ENCODE data around the gene GSTM4. TPM values are rescaled to one million over a fixed set of nuclear protein-coding genes. Genes with fewer than 3 reads are reported as not detected.
"Not testable (repeated sequence)": the region's sequence is repeated elsewhere in the genome, so short reads cannot be mapped to it uniquely, and the experiment has no call there.

The GSTM4 gene
- total RNA-seq, 1 experiment from 2014 or later, result 41.8 TPM

DNA sequence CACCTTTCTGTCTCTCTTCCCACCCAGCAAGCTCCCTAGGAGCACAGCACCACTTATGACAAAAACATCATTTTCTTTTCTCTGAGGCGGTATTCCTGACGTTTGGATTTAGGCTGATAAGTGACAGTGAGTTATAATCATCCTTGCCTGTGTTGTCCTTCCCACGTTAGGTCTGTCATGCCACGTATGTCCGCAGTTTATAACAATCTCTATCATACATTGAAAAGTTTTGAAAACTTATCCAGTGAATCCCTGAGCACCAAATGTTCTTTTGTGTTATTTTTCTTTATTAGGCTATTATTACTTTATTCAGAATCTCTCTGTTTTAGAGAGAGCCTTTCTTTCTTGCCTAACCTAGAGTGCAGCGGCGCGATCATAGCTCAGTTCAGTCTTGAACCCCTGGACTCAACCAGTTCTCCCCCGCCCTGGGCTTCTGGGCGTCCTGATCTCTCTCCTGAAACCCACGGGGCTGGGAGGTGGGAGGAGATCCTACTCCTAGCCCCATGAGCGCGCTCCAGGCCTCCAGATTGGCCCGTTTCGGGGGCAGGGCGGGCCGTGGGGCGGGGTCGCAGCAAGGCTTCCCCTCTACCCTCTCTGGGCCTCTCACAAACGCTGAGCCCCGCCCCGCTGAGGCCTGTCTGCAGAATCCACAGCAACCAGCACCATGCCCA, 11.7 kb downstream of the GSTM4 start, which contains the start of gene GSTM2:
GSTM2 (plus strand) TSS at position 606 of the 671 bp plus-strand sequence; CDS start at position 665, 59 bp downstream.
- peak; percentile 69 for DNase-seq (ENCODE audit: low spot score)

DNA sequence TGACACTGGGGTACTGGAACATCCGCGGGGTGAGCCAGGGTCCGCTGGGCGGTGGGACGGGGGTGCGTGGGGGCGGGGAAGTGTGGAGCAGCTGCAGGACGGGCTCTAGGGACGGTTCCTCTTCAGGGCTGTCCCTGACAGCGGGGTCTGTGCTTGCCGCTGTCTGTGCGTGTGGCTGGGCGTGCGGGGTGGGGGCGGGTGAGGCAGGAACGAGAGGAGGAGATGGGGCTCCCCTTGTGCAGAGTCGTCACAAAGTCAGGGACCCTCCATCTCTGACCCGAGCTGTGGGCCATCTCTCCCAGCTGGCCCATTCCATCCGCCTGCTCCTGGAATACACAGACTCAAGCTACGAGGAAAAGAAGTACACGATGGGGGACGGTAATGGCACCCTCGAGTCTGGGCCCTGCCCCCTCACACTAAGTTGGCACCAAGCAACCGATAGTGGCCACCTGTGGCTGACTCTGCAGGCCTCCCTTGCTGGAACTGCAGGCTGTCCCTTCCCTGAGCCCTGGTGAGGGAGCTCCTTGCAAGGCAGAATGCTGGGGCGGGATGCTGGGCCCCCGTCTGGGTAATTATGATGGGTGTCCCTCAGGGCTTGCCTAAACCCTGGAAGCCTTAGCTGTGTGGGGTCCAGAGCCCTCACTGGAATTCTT, 12.3 kb downstream of the GSTM4 start:
- no peak for DNase-seq (ENCODE audit: low spot score)

DNA sequence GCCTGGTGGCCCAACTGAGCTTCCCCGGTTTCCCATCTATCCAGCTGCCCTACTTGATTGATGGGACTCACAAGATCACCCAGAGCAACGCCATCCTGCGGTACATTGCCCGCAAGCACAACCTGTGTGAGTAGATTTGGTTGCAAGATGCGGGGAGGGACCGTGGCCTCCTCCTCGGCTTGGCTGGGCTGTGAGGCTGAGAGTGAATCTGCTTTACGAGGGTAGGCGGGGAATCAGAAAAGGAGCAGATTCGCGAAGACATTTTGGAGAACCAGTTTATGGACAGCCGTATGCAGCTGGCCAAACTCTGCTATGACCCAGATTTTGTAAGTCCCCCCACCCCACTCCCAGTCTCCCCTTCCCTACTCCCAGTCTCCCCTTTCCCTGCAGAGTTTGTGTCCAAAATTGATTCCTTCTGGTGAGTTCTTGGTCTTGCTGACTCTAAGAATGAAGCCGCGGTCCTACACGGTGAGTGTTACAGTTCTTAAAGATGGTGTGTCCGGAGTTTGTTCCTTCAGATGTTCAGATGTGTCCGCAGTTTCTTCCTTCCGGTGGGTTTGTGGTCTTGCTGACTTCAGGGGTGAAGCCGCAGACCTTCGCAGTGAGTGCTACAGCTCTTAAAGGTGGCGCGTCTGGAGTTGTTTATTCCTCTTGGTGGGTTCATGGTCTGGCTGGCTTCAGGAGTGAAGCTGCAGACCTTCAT, 13.5 kb downstream of the GSTM4 start:
- DNase-seq (ENCODE audit: low spot score), result no peak

DNA sequence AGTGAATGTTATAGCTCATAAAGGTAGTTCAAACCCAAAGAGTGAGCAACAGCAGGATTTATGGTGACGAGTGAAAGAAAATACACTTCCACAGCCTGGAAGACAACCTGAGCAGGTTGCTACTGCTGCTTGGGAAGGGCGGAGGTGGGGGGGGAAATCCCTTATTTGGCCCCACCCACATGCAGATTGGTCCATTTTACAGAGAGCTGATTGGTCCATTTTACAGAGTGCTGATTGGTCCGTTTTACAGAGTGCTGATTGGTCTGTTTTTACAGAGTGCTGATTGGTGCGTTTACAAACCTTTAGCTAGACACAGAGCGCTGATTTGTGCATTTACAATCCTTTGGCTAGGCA, 14.0 kb downstream of the GSTM4 start:
- not testable (repeated sequence) for DNase-seq (ENCODE audit: low spot score)

DNA sequence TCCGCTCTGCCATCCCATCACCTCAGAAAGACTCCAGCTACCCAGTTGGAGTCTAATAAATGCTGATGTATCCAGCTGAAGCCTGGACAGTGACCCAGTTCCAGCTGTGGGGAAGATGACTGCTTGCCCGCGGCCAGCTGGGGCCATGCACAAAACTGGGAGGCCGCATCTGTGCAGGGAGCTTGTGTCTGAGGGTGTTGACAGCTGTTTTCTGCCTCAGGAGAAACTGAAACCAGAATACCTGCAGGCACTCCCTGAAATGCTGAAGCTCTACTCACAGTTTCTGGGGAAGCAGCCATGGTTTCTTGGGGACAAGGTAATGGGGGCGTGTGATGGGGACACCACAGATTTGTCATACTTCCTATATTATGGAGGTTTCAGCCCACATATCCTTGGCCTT, 15.2 kb downstream of the GSTM4 start:
- no peak for DNase-seq (ENCODE audit: low spot score)

DNA sequence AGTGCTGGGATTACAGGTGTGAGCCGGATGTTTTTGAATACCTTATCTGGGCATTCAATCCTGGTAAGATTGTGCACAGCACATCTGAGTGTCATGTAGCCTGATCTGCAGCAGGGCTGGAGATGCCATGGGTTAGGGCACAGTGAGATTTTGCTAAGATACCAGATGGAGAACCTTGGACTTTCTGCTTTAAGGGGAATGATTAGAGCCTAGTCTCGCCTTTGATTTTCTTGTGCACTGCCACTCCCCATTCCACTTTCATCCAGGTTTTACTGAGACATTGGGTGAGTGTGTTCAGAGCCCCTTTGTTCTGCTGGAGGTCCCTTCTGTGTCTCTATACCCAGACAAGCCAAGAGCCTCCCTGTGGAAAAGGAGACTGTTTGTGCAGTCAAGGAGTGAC, 18.0 kb downstream of the GSTM4 start:
- DNase-seq (ENCODE audit: low spot score), result not testable (repeated sequence)

DNA sequence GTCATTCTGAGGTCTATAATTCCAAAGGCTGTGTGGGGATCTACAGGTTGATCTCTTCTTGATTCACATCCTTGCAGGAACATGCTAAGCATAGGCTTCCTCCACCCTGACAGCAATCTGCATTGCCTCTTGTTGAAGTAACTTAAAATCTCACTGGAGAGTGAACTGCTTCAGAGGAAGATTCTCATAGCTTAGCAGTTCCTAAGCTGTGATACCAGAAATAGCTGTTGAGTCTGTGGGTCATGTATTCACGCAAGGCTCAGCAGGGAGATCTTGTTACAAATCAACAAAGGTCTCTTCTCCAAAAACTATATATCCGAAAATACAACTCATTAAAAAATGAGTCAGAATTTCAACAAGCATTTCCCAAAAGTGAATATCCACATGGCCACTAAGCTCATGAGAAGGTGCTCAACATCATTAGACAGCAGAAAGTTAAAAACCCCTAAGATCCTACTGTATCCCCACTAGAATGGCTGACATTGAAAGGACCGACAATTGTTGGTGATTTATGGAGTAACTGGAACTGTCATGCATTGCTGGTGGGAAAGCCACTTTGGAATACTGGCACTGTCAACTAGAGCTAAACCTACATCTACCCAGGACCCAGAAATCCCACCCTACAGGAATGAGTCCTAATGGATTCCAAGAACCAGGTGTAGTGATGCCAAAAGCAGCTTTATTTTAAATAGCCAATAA, 20.9 kb downstream of the GSTM4 start:
- DNase-seq (ENCODE audit: low spot score), result not testable (repeated sequence)

DNA sequence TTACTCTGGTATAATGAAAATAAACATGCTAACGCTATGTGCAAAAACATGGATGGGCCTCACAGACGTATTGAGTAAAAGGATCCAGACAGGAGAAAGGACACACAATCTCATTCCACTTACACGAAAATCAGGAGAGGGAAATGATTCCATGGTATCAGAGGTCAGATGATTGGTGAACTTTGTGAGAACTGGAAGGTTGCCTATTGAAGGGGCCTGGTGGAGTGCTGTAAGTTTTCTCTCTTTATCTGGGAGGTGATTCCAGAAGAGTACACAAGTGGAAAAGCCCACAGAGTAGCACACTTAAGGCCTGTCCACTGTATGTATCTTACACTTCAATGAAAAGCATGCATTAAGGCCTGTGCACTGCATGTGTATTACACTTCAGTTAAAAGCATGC, 21.6 kb downstream of the GSTM4 start:
- no peak for DNase-seq (ENCODE audit: low spot score)

DNA sequence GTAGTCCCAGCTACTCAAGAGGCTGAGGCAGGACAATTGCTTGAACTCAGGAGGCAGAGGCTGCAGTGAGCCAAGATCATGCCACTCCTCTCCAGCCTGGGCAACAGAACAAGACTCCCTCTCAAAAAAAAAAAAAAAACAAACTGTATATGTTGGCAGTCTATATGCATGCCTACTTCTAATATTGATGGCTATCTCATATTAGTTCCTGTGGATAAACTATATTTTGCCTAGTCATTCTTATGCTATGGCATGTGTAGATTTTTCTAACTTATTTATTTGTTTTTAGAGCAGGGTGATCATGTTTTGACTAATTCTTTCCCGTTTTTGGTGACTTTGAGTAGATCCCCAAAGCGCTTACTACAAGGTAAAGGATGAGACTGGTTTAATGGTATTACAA, 22.7 kb downstream of the GSTM4 start:
- DNase-seq (ENCODE audit: low spot score), result not testable (repeated sequence)

DNA sequence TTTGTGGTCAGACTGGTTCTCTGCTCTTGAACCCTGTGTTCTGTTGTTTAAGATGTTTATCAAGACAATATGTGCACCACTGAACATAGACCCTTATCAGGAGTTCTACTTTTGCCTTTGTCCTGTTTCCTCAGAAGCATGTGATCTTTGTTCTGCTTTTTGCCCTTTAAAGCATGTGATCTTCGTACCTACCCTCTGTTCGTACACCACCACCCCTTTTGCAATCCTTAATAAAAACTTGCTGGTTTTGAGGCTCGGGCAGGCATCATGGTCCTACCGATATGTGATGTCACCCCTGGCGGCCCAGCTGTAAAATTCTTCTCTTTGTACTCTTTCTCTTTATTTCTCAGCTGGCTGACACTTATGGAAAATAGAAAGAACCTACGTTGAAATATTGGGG, 28.9 kb downstream of the GSTM4 start:
- DNase-seq (ENCODE audit: low spot score), result not testable (repeated sequence)

DNA sequence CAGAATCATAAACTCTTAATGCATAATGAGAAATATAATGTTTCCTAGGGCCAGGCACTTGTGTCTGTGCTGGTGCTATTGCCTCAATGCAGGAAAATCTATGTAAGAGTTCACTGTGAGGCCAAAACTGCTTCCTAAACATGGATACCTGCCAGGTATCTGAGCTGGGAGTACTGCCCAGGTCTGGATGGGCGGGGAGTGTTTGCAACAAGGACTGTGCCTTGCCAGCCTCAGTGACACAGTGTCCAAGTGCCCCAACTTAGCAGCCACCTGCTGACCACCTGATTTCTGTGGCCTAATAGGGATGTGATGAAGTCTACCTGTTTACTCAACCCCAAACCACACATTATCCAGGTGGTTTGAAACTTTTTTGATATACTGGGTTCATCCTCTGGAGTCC, 29.5 kb downstream of the GSTM4 start:
- DNase-seq (ENCODE audit: low spot score), result not testable (repeated sequence)

DNA sequence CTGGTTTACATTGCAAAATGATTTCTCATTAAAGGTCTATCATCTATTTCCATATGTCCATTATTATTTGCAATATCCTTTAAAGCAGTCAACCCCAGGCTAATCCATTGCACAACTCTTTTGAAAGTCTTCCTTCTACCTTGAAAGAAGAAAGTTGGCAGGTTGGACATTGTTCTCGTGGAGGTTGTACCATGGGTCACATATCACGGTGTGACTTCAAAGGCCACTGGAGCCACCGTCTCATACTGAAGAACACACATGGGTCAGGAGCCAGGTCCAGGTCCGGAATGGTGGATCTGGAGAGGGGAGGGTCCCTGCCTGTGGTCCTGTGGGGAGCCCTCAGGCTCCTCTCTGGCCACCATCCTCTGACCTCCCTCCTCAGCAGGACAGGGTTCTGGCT, 30.0 kb downstream of the GSTM4 start:
- not testable (repeated sequence) for DNase-seq (ENCODE audit: low spot score)

DNA sequence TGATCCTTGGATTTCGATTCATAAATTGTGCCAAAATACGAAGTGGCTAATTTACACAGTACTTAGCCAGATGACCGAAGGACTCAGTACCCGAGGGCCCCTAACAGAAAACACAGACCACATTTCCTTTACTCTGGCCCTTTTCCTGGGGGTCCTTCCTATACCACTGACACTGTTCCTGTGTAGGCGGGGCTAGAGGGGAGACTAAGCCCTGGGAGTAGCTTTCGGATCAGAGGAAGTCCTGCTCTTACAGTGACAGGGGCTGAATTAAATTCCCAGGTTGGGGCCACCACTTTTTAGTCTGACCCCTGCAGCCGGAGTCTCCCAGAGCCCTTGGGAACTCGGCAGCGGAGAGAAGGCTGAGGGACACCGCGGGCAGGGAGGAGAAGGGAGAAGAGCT, 31.2 kb downstream of the GSTM4 start:
- DNase-seq (ENCODE audit: low spot score), result not testable (repeated sequence)

DNA sequence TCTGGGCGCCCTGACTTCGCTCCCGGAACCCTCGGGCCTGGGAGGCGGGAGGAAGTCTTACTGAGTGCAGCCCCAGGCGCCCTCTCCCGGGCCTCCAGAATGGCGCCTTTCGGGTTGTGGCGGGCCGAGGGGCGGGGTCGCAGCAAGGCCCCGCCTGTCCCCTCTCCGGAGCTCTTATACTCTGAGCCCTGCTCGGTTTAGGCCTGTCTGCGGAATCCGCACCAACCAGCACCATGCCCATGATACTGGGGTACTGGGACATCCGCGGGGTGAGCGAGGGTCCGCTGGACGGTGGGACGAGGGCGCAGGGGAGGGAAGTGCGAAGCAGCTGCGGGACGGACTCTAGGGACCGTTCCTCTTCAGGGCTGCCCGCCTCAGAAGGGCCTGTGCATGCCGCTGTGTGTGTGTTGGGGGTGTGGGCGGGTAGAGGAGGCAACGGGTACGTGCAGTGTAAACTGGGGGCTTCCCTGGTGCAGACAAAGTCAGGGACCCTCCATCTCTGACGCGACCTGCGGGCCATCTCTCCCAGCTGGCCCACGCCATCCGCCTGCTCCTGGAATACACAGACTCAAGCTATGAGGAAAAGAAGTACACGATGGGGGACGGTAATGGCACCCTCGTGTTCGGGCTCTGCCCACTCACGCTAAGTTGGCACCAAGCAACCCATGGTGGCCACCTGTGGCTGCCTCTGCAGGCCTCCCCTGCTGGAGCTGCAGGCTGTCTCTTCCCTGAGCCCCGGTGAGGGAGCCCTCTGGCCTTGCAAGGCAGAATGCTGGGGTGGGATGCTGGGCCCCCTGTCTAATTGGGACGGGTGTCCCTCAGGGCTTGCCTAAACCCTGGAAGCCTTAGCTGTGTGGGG, 32.0 kb downstream of the GSTM4 start, which contains the start of gene GSTM1:
GSTM1 (plus strand) TSS at position 177 of the 859 bp plus-strand sequence; CDS start at position 234, 57 bp downstream.
- no peak for DNase-seq (ENCODE audit: low spot score)

DNA sequence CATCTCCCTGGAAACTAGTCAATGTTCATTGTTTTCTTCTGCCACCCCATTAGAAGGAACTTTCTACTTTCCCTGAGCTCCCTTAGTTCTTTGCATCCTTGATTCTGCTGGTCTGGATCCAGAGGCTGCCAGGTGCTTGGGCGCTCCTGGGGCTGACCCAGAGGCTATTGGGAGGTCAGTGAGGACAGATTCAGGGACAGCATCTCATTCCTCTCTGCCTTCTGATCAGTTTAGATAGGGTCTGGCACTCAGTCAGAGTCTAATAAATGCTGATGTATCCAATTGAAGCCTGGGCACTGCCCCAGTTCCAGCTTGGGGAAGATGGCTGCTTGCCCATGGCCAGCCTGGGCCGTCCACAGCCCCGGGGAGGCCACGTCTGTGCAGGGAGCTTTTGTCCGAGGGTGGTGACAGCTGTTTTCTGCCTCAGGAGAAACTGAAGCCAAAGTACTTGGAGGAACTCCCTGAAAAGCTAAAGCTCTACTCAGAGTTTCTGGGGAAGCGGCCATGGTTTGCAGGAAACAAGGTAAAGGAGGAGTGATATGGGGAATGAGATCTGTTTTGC, 34.0 kb downstream of the GSTM4 start:
- no peak for DNase-seq (ENCODE audit: low spot score)

DNA sequence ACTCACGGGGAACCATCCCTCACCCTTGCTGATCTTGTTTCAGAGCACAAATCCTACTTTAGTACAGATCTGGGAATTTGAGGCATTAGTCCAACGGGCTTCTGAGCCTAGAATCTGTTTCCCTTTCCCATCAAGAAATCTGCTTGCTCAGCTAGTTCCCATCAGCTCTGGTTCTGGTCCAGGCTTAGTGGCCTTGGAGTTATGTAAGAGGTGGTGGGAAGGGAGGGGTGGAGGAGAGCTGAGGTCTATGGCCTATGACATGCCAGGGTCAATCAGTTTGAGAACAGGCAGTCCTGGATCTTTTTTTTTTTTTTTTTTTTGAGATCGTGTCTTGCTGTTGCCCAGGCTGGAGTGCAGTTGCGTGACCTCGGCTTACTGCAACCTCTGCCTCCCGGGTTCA, 35.9 kb downstream of the GSTM4 start:
- no peak for DNase-seq (ENCODE audit: low spot score)

DNA sequence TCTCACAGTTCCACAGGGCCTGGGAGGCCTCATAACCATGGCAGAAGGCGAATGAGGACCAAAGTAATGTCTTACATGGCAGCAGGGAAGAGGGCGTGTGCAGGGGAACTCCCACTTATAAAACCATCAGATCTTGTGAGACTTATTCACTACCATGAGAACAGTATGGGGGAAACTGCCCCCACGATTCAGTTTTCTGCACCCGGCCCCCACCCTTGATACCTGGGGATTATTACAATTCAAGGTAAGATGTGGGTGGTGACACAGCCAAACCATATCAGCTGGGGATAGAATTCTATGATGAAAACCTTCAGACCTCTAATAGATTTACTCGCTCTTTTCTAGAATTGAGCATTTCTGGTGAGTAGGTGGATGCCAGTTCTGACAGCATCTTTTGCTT, 38.5 kb downstream of the GSTM4 start:
- not testable (repeated sequence) for DNase-seq (ENCODE audit: low spot score)

DNA sequence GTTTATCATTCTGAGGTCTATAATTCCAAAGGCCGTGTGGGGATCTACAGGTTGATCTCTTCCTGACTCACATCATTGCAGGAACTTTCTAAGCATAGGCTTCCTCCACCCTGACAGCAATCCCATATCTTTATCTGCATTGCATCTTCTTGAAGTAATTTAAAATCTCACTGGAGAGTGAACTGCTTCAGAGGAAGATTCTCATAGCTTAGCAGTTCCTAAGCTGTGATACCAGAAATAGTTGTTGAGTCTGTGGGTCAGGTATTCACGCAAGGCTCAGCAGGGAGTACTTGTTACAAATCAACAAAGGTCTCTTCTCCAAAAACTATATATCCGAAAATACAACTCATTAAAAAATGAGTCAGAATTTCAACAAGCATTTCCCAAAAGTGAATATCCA, 39.2 kb downstream of the GSTM4 start:
- not testable (repeated sequence) for DNase-seq (ENCODE audit: low spot score)

DNA sequence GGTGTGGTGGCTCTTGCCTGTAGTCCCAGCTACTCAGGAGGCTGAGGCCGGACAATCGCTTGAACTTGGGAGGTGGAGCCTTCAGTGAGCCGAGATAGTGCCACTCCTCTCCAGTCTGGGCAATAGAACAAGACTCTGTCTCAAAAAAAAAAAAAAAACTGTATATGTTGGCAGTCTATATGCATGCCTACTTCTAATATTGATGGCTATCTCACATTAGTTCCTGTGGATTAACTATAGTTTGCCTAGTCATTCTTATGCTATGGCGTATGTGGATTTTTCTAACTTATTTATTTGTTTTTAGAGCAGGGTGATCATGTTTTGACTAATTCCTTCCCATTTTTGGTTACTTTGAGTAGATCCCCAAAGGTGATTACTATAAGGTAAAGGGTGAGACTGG, 41.2 kb downstream of the GSTM4 start:
- DNase-seq (ENCODE audit: low spot score), result no peak

DNA sequence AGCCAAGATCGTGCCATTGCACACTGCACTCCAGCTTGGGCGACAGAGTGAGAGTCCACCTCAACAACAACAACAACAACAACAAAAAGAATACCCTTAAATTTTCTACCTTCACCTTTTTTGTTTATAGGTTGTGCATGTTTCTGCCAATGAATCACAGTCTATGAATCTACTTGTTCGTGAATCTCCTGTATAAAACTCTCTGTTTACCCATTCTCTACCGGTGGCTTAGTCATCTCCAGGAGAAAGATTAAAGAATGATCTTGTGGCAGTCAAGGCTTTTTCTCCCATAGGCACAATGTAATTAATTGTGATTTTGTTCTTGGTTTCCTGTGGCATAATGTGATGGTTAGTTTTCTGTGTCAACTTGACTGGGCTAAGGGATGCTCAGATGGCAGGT, 42.0 kb downstream of the GSTM4 start:
- not testable (repeated sequence) for DNase-seq (ENCODE audit: low spot score)

DNA sequence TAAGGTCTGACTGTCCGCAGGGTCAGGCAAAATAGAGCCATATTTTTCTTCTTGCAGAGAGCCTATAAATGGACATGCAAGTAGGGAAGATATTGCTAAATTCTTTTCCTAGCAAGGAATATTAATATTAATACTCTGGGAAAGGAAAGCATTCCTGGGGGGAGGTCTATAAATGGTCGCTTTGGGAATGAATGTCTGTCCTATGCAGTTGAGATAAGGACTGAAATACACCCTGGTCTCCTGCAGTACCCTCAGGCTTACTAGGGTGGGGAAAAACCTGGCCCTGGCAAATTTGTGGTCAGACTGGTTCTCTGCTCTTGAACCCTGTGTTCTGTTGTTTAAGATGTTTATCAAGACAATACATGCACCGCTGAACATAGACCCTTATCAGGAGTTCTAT, 47.0 kb downstream of the GSTM4 start:
- not testable (repeated sequence) for DNase-seq (ENCODE audit: low spot score)

All from A172 (cell line).